ENCODE data around the gene DSCAML1. TPM values are rescaled to one million over a fixed set of nuclear protein-coding genes. Genes with fewer than 3 reads are reported as not detected.

DSCAML1 gene
- total RNA-seq, 1 donor from 2014 or later = 1.2 TPM

- ATAC-seq = no peak
- DNase-seq = no peak
- intact Hi-C loops (cut with micrococcal nuclease) = no loop called here
Observed at GRCh38 chr11:117591316-117592039, 205.5 kb downstream of the DSCAML1 start.

GRCh38 chr11:117589063-117589462 lies 208.0 kb downstream of the DSCAML1 start:
- DNase-seq (no peak), ATAC-seq (no peak)
- intact Hi-C loops (cut with micrococcal nuclease) = no loop called here

GRCh38 chr11:117588166-117588810 lies 208.7 kb downstream of the DSCAML1 start:
- ATAC-seq (no peak), DNase-seq (no peak)
- intact Hi-C loops (cut with micrococcal nuclease) = no loop called here

- ATAC-seq = no peak
- DNase-seq = no peak
- intact Hi-C loops (cut with micrococcal nuclease) = no loop called here
Observed at GRCh38 chr11:117587416-117587815, 209.6 kb downstream of the DSCAML1 start.

- intact Hi-C loops (cut with micrococcal nuclease) = no loop called here
- ATAC-seq (no peak), DNase-seq (no peak)
Observed at GRCh38 chr11:117586392-117586791, 210.6 kb downstream of the DSCAML1 start.

GRCh38 chr11:117585631-117586030 lies 211.4 kb downstream of the DSCAML1 start:
- ATAC-seq (no peak), DNase-seq (no peak)
- intact Hi-C loops (cut with micrococcal nuclease) = no loop called here

- ATAC-seq (no peak), DNase-seq (no peak)
- intact Hi-C loops (cut with micrococcal nuclease) = no loop called here
Observed at GRCh38 chr11:117584056-117584830, 212.8 kb downstream of the DSCAML1 start.

GRCh38 chr11:117583063-117583801 lies 213.8 kb downstream of the DSCAML1 start:
- intact Hi-C loops (cut with micrococcal nuclease) = no loop called here
- ATAC-seq = peak; percentile 63
- DNase-seq = peak; percentile 55

GRCh38 chr11:117582433-117582832 lies 214.6 kb downstream of the DSCAML1 start:
- no peak for ATAC-seq
- DNase-seq = no peak
- intact Hi-C loops (cut with micrococcal nuclease) = no loop called here

GRCh38 chr11:117580866-117581265 lies 216.2 kb downstream of the DSCAML1 start:
- intact Hi-C loops (cut with micrococcal nuclease) = no loop called here
- DNase-seq (no peak), ATAC-seq (no peak)

GRCh38 chr11:117579161-117579560 lies 217.9 kb downstream of the DSCAML1 start:
- DNase-seq (no peak), ATAC-seq (no peak)
- intact Hi-C loops (cut with micrococcal nuclease) = no loop called here

- intact Hi-C loops (cut with micrococcal nuclease) = no loop called here
- DNase-seq (no peak), ATAC-seq (no peak)
Observed at GRCh38 chr11:117575856-117576255, 221.2 kb downstream of the DSCAML1 start.

- ATAC-seq = no peak
- DNase-seq = no peak
- intact Hi-C loops (cut with micrococcal nuclease) = no loop called here
Observed at GRCh38 chr11:117574551-117574950, 222.5 kb downstream of the DSCAML1 start.

GRCh38 chr11:117573326-117573725 lies 223.7 kb downstream of the DSCAML1 start:
- no peak for ATAC-seq
- intact Hi-C loops (cut with micrococcal nuclease) = no loop called here
- no peak for DNase-seq

- intact Hi-C loops (cut with micrococcal nuclease) = no loop called here
- DNase-seq = no peak
- ATAC-seq = no peak
Observed at GRCh38 chr11:117572671-117573070, 224.3 kb downstream of the DSCAML1 start.

GRCh38 chr11:117572129-117572528 lies 224.9 kb downstream of the DSCAML1 start:
- ATAC-seq (peak; percentile 24), DNase-seq (no peak)
- intact Hi-C loops (cut with micrococcal nuclease) = no loop called here

GRCh38 chr11:117570701-117571100 lies 226.3 kb downstream of the DSCAML1 start:
- intact Hi-C loops (cut with micrococcal nuclease) = no loop called here
- no peak for DNase-seq
- ATAC-seq = no peak

- intact Hi-C loops (cut with micrococcal nuclease) = no loop called here
- ATAC-seq = no peak
- no peak for DNase-seq
Observed at GRCh38 chr11:117569911-117570310, 227.1 kb downstream of the DSCAML1 start.

GRCh38 chr11:117565709-117566108 lies 231.3 kb downstream of the DSCAML1 start:
- intact Hi-C loops (cut with micrococcal nuclease) = no loop called here
- DNase-seq (no peak), ATAC-seq (no peak)

- intact Hi-C loops (cut with micrococcal nuclease) = no loop called here
- ATAC-seq (no peak), DNase-seq (no peak)
Observed at GRCh38 chr11:117564321-117564720, 232.7 kb downstream of the DSCAML1 start.
